OCI-LY7 (cell line): Measurements from ENCODE around the gene SCN5A. TPM values are rescaled to one million over a fixed set of nuclear protein-coding genes. Genes with fewer than 3 reads are reported as not detected.

Experiments used
- BruUV-seq: library from RNA; stranded (reverse); fragments of 400-500 nt; replicated peaks from 2 replicates; lab custom pipeline; 2021; lab: Mats Ljungman, UMichigan
- CTCF ChIA-PET: fragments of 300-600 bp; sonication (Branson Sonifier 250); formaldehyde crosslinking; loops from one replicate; lab custom pipeline; 2022; ENCODE audit warnings: antibody characterized with exemption; ENCODE audit not compliant: unreplicated experiment; lab: Charles Lee
- POLR2A ChIA-PET: fragments of 300-600 bp; sonication (Branson Sonifier 250); formaldehyde crosslinking; loops from one replicate; lab custom pipeline; 2022; ENCODE audit warnings: antibody characterized with exemption; lab: Charles Lee
- DNase-seq: peaks from one replicate; pipeline ENCODE4 v3.0.0-alpha.2; 2015; ENCODE audit warnings: low spot score
- H2AFZ ChIP-seq: fragments of 200-600 bp; sonication (generic), shearing (Covaris generic); 2 replicates; pipeline ENCODE4 v1.6.1; 2014; ENCODE audit warnings: mild to moderate bottlenecking, antibody characterized with exemption, low read length, moderate library complexity
- H3K27ac ChIP-seq: fragments of 200-600 bp; sonication (generic); 2 replicates; pipeline ENCODE4 v1.5.1; 2014; ENCODE audit warnings: mixed run types, low read depth, mild to moderate bottlenecking, moderate library complexity, low read length, inconsistent platforms; ENCODE audit not compliant: poor library complexity, severe bottlenecking
- H3K36me3 ChIP-seq: fragments of 200-600 bp; sonication (generic); 2 replicates; pipeline ENCODE4 v1.6.1; 2014; ENCODE audit warnings: mild to moderate bottlenecking, antibody characterized with exemption, low read length, moderate library complexity, mixed read lengths; ENCODE audit not compliant: insufficient read depth
- H3K4me1 ChIP-seq: fragments of 200-600 bp; sonication (generic); 2 replicates; pipeline ENCODE4 v1.5.1; 2014; ENCODE audit warnings: mild to moderate bottlenecking, low read length; ENCODE audit not compliant: insufficient read depth, poor library complexity, severe bottlenecking
- H3K4me2 ChIP-seq: fragments of 200-600 bp; sonication (generic); 2 replicates; pipeline ENCODE4 v1.6.1; 2014; ENCODE audit warnings: mild to moderate bottlenecking, low read length
- H3K4me3 ChIP-seq: fragments of 200-600 bp; sonication (generic); 2 replicates; pipeline ENCODE4 v1.5.1; 2014; ENCODE audit warnings: mild to moderate bottlenecking, low read depth, low read length; ENCODE audit not compliant: poor library complexity, severe bottlenecking
- H3K79me2 ChIP-seq: fragments of 200-600 bp; sonication (generic); 2 replicates; pipeline ENCODE4 v1.6.1; 2016; ENCODE audit warnings: low read depth, mild to moderate bottlenecking, low read length, moderate library complexity, mixed read lengths; ENCODE audit not compliant: insufficient read depth
- H3K9me2 ChIP-seq: fragments of 200-600 bp; sonication (generic); 2 replicates; pipeline ENCODE4 v1.6.1; 2016; ENCODE audit warnings: mild to moderate bottlenecking, low read length, mixed read lengths; ENCODE audit not compliant: insufficient read depth
- H3K9me3 ChIP-seq: fragments of 200-600 bp; sonication (generic); 2 replicates; pipeline ENCODE4 v1.6.1; 2014; ENCODE audit warnings: mild to moderate bottlenecking, mixed run types, low read length, mixed read lengths
- H4K20me1 ChIP-seq: fragments of 200-600 bp; sonication (generic); 2 replicates; pipeline ENCODE4 v1.6.1; 2014; ENCODE audit warnings: mild to moderate bottlenecking, antibody characterized with exemption, low read length, moderate library complexity, mixed read lengths; ENCODE audit not compliant: insufficient read depth
- EZH2phosphoT487 ChIP-seq: fragments of 200-600 bp; sonication (generic); IDR thresholded peaks from 2 replicates; pipeline ENCODE4 v1.6.1; 2018; ENCODE audit warnings: low read depth, borderline replicate concordance, mild to moderate bottlenecking, mixed run types, antibody characterized with exemption, low read length, moderate library complexity, mixed read lengths
- intact Hi-C: fragments of 100-400 bp; cut with micrococcal nuclease; formaldehyde crosslinking; loops from one replicate; pipeline ENCODE4 v1.10.0; 2022; ENCODE audit not compliant: unreplicated experiment
- total RNA-seq, 2 experiments: library from RNA; depleted of rRNA in 1 of 2; stranded (reverse); fragments of >200 nt in 1 of 2; shearing (Covaris generic) in 1 of 2; gene quantifications; 2 replicates each; pipeline ENCODE4 v1.2.3, GENCODE V29; 2014 to 2022
- TF ChIP-seq, protein P1 (sequence below): fragments of 200-600 bp; sonication (generic); conservative IDR thresholded peaks from 2 replicates; pipeline ENCODE4 v1.5.1; 2014; ENCODE audit warnings: mild to moderate bottlenecking, antibody characterized with exemption, low read length, moderate library complexity, mixed read lengths

Gene SCN5A
- total RNA-seq, 2 experiments from 2014 or later, result not detected

GRCh38 chr3:38630606-38631005 is 18.9 kb downstream of the SCN5A start:
- Histone ChIP-seq H3K27ac (no peak overlapping the region), H4K20me1 (no peaks in the 10 kb centered on the region), H3K9me2 (no peaks in the 10 kb centered on the region), H3K9me3 (no peaks in the 10 kb centered on the region), H3K4me1 (no peaks in the 10 kb centered on the region), H2AFZ (no peak overlapping the region), H3K4me3 (no peak overlapping the region), H3K79me2 (no peaks in the 10 kb centered on the region), H3K4me2 (no peak overlapping the region), H3K36me3 (no peaks in the 10 kb centered on the region)
- TF ChIP-seq EZH2phosphoT487, result no peak
- TF ChIP-seq, protein P1, sequence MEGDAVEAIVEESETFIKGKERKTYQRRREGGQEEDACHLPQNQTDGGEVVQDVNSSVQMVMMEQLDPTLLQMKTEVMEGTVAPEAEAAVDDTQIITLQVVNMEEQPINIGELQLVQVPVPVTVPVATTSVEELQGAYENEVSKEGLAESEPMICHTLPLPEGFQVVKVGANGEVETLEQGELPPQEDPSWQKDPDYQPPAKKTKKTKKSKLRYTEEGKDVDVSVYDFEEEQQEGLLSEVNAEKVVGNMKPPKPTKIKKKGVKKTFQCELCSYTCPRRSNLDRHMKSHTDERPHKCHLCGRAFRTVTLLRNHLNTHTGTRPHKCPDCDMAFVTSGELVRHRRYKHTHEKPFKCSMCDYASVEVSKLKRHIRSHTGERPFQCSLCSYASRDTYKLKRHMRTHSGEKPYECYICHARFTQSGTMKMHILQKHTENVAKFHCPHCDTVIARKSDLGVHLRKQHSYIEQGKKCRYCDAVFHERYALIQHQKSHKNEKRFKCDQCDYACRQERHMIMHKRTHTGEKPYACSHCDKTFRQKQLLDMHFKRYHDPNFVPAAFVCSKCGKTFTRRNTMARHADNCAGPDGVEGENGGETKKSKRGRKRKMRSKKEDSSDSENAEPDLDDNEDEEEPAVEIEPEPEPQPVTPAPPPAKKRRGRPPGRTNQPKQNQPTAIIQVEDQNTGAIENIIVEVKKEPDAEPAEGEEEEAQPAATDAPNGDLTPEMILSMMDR, result no peak
- POLR2A ChIA-PET, result no interaction called here
- CTCF ChIA-PET, result no interaction called here
- BruUV-seq, result no TSS peak
- intact Hi-C loops, result no loop called here
- no peak for DNase-seq

DNA sequence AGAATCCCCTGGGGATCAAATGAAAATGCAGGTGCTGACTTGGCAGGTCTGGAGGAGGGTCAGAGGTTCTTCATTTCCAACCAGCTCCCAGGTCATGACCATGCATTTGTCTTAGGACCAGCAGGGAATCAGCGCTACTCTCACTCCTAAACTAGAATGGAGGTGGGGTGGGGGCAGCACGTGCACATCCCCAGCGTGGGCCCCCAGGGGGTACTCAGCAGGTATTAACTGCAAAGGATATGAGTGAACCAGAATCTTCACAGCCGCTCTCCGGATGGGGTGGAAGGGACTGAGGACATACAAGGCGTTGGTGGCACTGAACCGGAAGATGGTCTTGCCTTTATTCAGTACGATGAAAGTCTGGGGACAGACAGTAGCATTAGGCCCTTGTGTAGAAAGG is 19.4 kb downstream of the SCN5A start:
- H3K4me2 ChIP-seq, result no peak overlapping the region
- H4K20me1 ChIP-seq, result no peaks in the 10 kb centered on the region
- H3K4me3 ChIP-seq, result no peak overlapping the region
- H3K79me2 ChIP-seq, result no peaks in the 10 kb centered on the region
- H3K9me3 ChIP-seq, result no peaks in the 10 kb centered on the region
- intact Hi-C loops, result no loop called here
- H3K36me3 ChIP-seq, result no peaks in the 10 kb centered on the region
- no peaks in the 10 kb centered on the region for H3K4me1 ChIP-seq
- POLR2A ChIA-PET, result no interaction called here
- no peak for DNase-seq
- TF ChIP-seq EZH2phosphoT487, result no peak
- TF ChIP-seq, protein P1, result no peak
- CTCF ChIA-PET, result interaction anchor here (0.6 kb wide), 1 partner anchor 72 kb away, joined by 3 read pairs; no protein-coding TSS in a partner anchor
- no TSS peak for BruUV-seq
- no peak overlapping the region for H2AFZ ChIP-seq
- H3K27ac ChIP-seq, result no peak overlapping the region
- H3K9me2 ChIP-seq, result no peaks in the 10 kb centered on the region

DNA sequence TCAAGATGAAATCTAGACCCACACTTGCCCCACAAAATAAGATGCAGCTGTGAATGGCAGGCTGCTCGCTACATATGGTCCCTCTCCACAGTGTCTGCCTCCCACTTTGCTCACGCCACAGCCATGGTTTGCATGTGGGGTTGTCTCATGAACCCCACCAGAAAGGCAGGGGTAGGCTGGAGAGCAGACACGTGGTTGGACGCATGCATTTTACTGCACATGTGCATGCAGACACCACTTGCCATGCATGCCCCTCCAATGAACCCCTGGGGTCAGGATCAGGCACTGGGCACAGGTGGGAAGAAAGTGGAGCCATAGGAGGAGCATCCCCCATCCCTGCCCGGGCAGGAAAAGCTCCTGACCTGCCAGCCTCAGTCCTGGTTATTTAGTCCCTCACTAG is 20.7 kb downstream of the SCN5A start:
- Histone ChIP-seq H4K20me1 (no peaks in the 10 kb centered on the region), H3K4me3 (no peak overlapping the region), H3K4me2 (no peak overlapping the region), H3K9me3 (no peaks in the 10 kb centered on the region), H3K27ac (no peak overlapping the region), H3K9me2 (no peaks in the 10 kb centered on the region), H2AFZ (no peak overlapping the region), H3K36me3 (no peaks in the 10 kb centered on the region), H3K4me1 (no peaks in the 10 kb centered on the region), H3K79me2 (no peaks in the 10 kb centered on the region)
- no TSS peak for BruUV-seq
- POLR2A ChIA-PET, result no interaction called here
- intact Hi-C loops, result no loop called here
- TF ChIP-seq EZH2phosphoT487, result no peak
- TF ChIP-seq, protein P1, result no peak
- DNase-seq, result no peak
- CTCF ChIA-PET, result no interaction called here
